ENCODE results near the gene TWF1. TPM values are rescaled to one million over a fixed set of nuclear protein-coding genes. Genes with fewer than 3 reads are reported as not detected.

The TWF1 gene
- total RNA-seq, 2 donors from 2014 or later: 14.5 to 19.1 TPM

- ATAC-seq (replicated peaks in 1 of 2): no peak
- Mint-ChIP-seq H3K27me3 (ENCODE audit: low read depth) (no peaks in the 10 kb centered on the region), H3K27ac (no peak overlapping the region), H3K4me3 (no peak overlapping the region), H3K4me1 (ENCODE audit: low read depth) (peaks cover 14% of the 10 kb centered on the region), H3K9me3 (peaks cover 1 to 3% of the 10 kb centered on the region in 2 donors), H3K36me3 (ENCODE audit: insufficient read depth in 2 of 2) (peaks cover 14 to 25% of the 10 kb centered on the region in 2 donors)
- DNase-seq: no peak
Measured at GRCh38 chr12:43749016-43749415, 57.1 kb downstream of the TWF1 start.

GRCh38 chr12:43744826-43745225 is 61.3 kb downstream of the TWF1 start:
- H3K4me3 Mint-ChIP-seq: no peak overlapping the region
- H3K36me3 Mint-ChIP-seq (ENCODE audit: insufficient read depth in 2 of 2): peaks cover 6 to 21% of the 10 kb centered on the region in 2 donors
- no peak overlapping the region for H3K27ac Mint-ChIP-seq
- DNase-seq (no peak), ATAC-seq (replicated peaks in 1 of 2) (no peak)
- no peaks in the 10 kb centered on the region for H3K4me1 Mint-ChIP-seq (ENCODE audit: low read depth)
- H3K9me3 Mint-ChIP-seq: no peaks in the 10 kb centered on the region
- no peaks in the 10 kb centered on the region for H3K27me3 Mint-ChIP-seq (ENCODE audit: low read depth)

Other genes with a start within 250 kb of the TWF1 start
- 10 to 100 TPM; 18.1 to 21.8 TPM for gene PUS7L, start 47.5 kb downstream of the TWF1 start, total RNA-seq
- gene IRAK4, start 47.4 kb downstream of the TWF1 start, total RNA-seq: 10 to 100 TPM; 41.4 TPM
- 1 to 10 TPM; 1.3 to 2.7 TPM for gene TMEM117, start 29.8 kb upstream of the TWF1 start, total RNA-seq

All from activated T-cell treated with anti-CD3 and anti-CD28 coated beads, Interleukin-2, amount 50 U/mL, for 72 hours (primary cell).